ENCODE measurements around the gene KRCC1.

The KRCC1 gene

GRCh38 chr2:88055371-88056128 lies at the start of gene KRCC1:
Gene KRCC1, minus strand, starts transcription at chr2:88055783. Its CDS starts 27,220 bp downstream, at chr2:88028563.
- peak; percentile 95 for DNase-seq

- no peak for DNase-seq
Observed at GRCh38 chr2:88100489-88100858, 44.9 kb upstream of the KRCC1 start.

GRCh38 chr2:88099798-88100488 lies 44.4 kb upstream of the KRCC1 start:
- no peak for DNase-seq

- no peak for DNase-seq
Observed at GRCh38 chr2:88098558-88098900, 42.9 kb upstream of the KRCC1 start.

- no peak for DNase-seq
Observed at GRCh38 chr2:88097891-88098557, 42.4 kb upstream of the KRCC1 start.

- DNase-seq: no peak
Observed at GRCh38 chr2:88097192-88097591, 41.6 kb upstream of the KRCC1 start.

GRCh38 chr2:88096708-88097107 lies 41.1 kb upstream of the KRCC1 start:
- no peak for DNase-seq

GRCh38 chr2:88095022-88095421 lies 39.4 kb upstream of the KRCC1 start:
- no peak for DNase-seq

GRCh38 chr2:88092773-88093172 lies 37.2 kb upstream of the KRCC1 start:
- no peak for DNase-seq

- DNase-seq: no peak
Observed at GRCh38 chr2:88091943-88092342, 36.4 kb upstream of the KRCC1 start.

- peak; percentile 37 for DNase-seq
Observed at GRCh38 chr2:88090446-88091283, 35.1 kb upstream of the KRCC1 start.

- DNase-seq: no peak
Observed at GRCh38 chr2:88088999-88089398, 33.4 kb upstream of the KRCC1 start.

- no peak for DNase-seq
Observed at GRCh38 chr2:88087763-88088162, 32.2 kb upstream of the KRCC1 start.

- no peak for DNase-seq
Observed at GRCh38 chr2:88087073-88087472, 31.5 kb upstream of the KRCC1 start.

GRCh38 chr2:88086401-88086800 lies 30.8 kb upstream of the KRCC1 start:
- DNase-seq: no peak

GRCh38 chr2:88085602-88086001 lies 30.0 kb upstream of the KRCC1 start:
- no peak for DNase-seq

GRCh38 chr2:88085099-88085498 lies 29.5 kb upstream of the KRCC1 start:
- no peak for DNase-seq

- DNase-seq: no peak
Observed at GRCh38 chr2:88082781-88083180, 27.2 kb upstream of the KRCC1 start.

- DNase-seq: no peak
Observed at GRCh38 chr2:88081924-88082608, 26.5 kb upstream of the KRCC1 start.

GRCh38 chr2:88080545-88080944 lies 25.0 kb upstream of the KRCC1 start:
- DNase-seq: no peak

- DNase-seq: no peak
Observed at GRCh38 chr2:88078643-88079172, 23.1 kb upstream of the KRCC1 start.

- DNase-seq: no peak
Observed at GRCh38 chr2:88077080-88077479, 21.5 kb upstream of the KRCC1 start.

All from stimulated activated CD4-positive, alpha-beta T cell treated with anti-CD3 and anti-CD28 coated beads, Interleukin-1b, Interleukin-23, amount 100 ng/mL, for 48 hours (primary cell).